ENCODE data around the gene SPON2. TPM values are rescaled to one million over a fixed set of nuclear protein-coding genes. Genes with fewer than 3 reads are reported as not detected.

Gene SPON2
- total RNA-seq, 1 donor from 2014 or later: 43.9 TPM

GRCh38 chr4:1210241-1210841 lies 38.0 kb upstream of the SPON2 start:
- H3K4me3 ChIP-seq: no peak overlapping the region
- H3K27me3 ChIP-seq: no peaks in the 10 kb centered on the region
- no peaks in the 10 kb centered on the region for H3K9me3 ChIP-seq
- TF ChIP-seq CTCF (IDR thresholded peaks at IDR 0.05): no peak
- ATAC-seq: no peak
- peak overlapping the region; percentile 72 for H3K27ac ChIP-seq
- peaks cover 42% of the 10 kb centered on the region for H3K4me1 ChIP-seq
- peaks cover 49% of the 10 kb centered on the region for H3K36me3 ChIP-seq
- intact Hi-C loops (cut with DNase I): no loop called here
- peak; percentile 65 for DNase-seq

GRCh38 chr4:1209821-1210220 lies 37.4 kb upstream of the SPON2 start:
- TF ChIP-seq CTCF (IDR thresholded peaks at IDR 0.05): no peak
- Histone ChIP-seq H3K9me3 (no peaks in the 10 kb centered on the region), H3K36me3 (peaks cover 44% of the 10 kb centered on the region), H3K27ac (peak overlapping the region; percentile 72), H3K4me3 (no peak overlapping the region), H3K4me1 (peaks cover 42% of the 10 kb centered on the region), H3K27me3 (no peaks in the 10 kb centered on the region)
- ATAC-seq (peak; percentile 67), DNase-seq (peak; percentile 74)
- intact Hi-C loops (cut with DNase I): no loop called here

GRCh38 chr4:1208970-1209704 lies 36.8 kb upstream of the SPON2 start:
- no peaks in the 10 kb centered on the region for H3K27me3 ChIP-seq
- no peak overlapping the region for H3K4me3 ChIP-seq
- no peaks in the 10 kb centered on the region for H3K9me3 ChIP-seq
- DNase-seq: peak; percentile 64
- H3K27ac ChIP-seq: peak overlapping the region; percentile 72
- intact Hi-C loops (cut with DNase I): no loop called here
- ATAC-seq: no peak
- peaks cover 37% of the 10 kb centered on the region for H3K36me3 ChIP-seq
- H3K4me1 ChIP-seq: peaks cover 42% of the 10 kb centered on the region
- TF ChIP-seq CTCF (IDR thresholded peaks at IDR 0.05): no peak

- intact Hi-C loops (cut with DNase I): no loop called here
- Histone ChIP-seq H3K9me3 (no peaks in the 10 kb centered on the region), H3K27ac (peak overlapping the region; percentile 72), H3K27me3 (no peaks in the 10 kb centered on the region), H3K4me3 (no peak overlapping the region), H3K36me3 (peaks cover 30% of the 10 kb centered on the region), H3K4me1 (peaks cover 43% of the 10 kb centered on the region)
- DNase-seq: peak; percentile 66
- TF ChIP-seq CTCF (IDR thresholded peaks at IDR 0.05): no peak
- ATAC-seq: peak; percentile 1
These were observed 36.0 kb upstream of the SPON2 start for GRCh38 chr4:1208266-1208961.

- Histone ChIP-seq H3K36me3 (peaks cover 23% of the 10 kb centered on the region), H3K4me1 (peaks cover 50% of the 10 kb centered on the region), H3K4me3 (no peak overlapping the region), H3K27me3 (no peaks in the 10 kb centered on the region), H3K9me3 (no peaks in the 10 kb centered on the region), H3K27ac (peak overlapping the region; percentile 72)
- TF ChIP-seq CTCF (IDR thresholded peaks at IDR 0.05): no peak
- peak; percentile 81 for DNase-seq
- intact Hi-C loops (cut with DNase I): no loop called here
- ATAC-seq: peak; percentile 20
These were observed 35.4 kb upstream of the SPON2 start for GRCh38 chr4:1207603-1208265.

Data from upper lobe of right lung (tissue), 1 donor.